LNCAP (cell line): ENCODE measurements around the gene MTHFR.

Experiments used
- CTCF ChIP-seq: fragments of 450-650 bp; IDR thresholded peaks from 2 replicates; pipeline ENCODE4 v1.5.1; 2017; ENCODE audit warnings: mild to moderate bottlenecking

The MTHFR gene

GRCh38 chr1:11790880-11791715 lies 14.7 kb downstream of the MTHFR start:
- TF ChIP-seq CTCF: no peak

GRCh38 chr1:11790101-11790879 lies 15.5 kb downstream of the MTHFR start:
- TF ChIP-seq CTCF: no peak

- no peak for TF ChIP-seq CTCF
These were observed 16.4 kb downstream of the MTHFR start for GRCh38 chr1:11789126-11790067.

- TF ChIP-seq CTCF: no peak
These were observed 17.2 kb downstream of the MTHFR start for GRCh38 chr1:11788549-11789053.

- TF ChIP-seq CTCF: no peak
These were observed 17.8 kb downstream of the MTHFR start for GRCh38 chr1:11787804-11788436.

- TF ChIP-seq CTCF: no peak
These were observed 18.4 kb downstream of the MTHFR start for GRCh38 chr1:11787251-11787803.
